Activated CD4-positive, alpha-beta T cell treated with anti-CD3 and anti-CD28 coated beads, Interleukin-2, amount 10 ng/mL, durations not matched to agents 24 days and 14 days (primary cell): ENCODE data around the gene KCNK6. TPM values are rescaled to one million over a fixed set of nuclear protein-coding genes. Genes with fewer than 3 reads are reported as not detected.

Experiments used
- DNase-seq: peaks from one replicate; pipeline ENCODE4 v3.0.0; 2022
- H3K27ac Mint-ChIP-seq: one replicate; pipeline ENCODE4 v1.8.0; 2022; ENCODE audit warnings: mild to moderate bottlenecking, mixed read lengths
- H3K27me3 Mint-ChIP-seq: one replicate; pipeline ENCODE4 v1.8.0; 2022; ENCODE audit warnings: mixed read lengths
- H3K36me3 Mint-ChIP-seq: one replicate; pipeline ENCODE4 v1.8.0; 2022; ENCODE audit warnings: low read depth, mild to moderate bottlenecking, mixed read lengths
- H3K4me1 Mint-ChIP-seq: one replicate; pipeline ENCODE4 v1.8.0; 2021; ENCODE audit warnings: mixed read lengths
- H3K4me3 Mint-ChIP-seq: one replicate; pipeline ENCODE4 v1.8.0; 2022; ENCODE audit warnings: mild to moderate bottlenecking, moderate library complexity, mixed read lengths
- H3K9me3 Mint-ChIP-seq: one replicate; pipeline ENCODE4 v1.8.0; 2021; ENCODE audit warnings: mixed read lengths
- intact Hi-C: fragments of 100-400 bp; cut with micrococcal nuclease; formaldehyde crosslinking; loops from one replicate; pipeline ENCODE4 v1.15.1; 2023
- total RNA-seq: library from RNA; stranded (reverse); gene quantifications from 2 replicates; pipeline ENCODE4 v1.2.3, GENCODE V29; 2022

Gene KCNK6
- total RNA-seq, 1 donor from 2014 or later = 18.7 TPM

GRCh38 chr19:38307076-38307475, 12.6 kb upstream of the KCNK6 start:
- intact Hi-C loops = no loop called here
- H3K27me3 Mint-ChIP-seq = no peaks in the 10 kb centered on the region
- H3K9me3 Mint-ChIP-seq = peaks cover 8% of the 10 kb centered on the region
- peaks cover 3% of the 10 kb centered on the region for H3K4me1 Mint-ChIP-seq
- no peak overlapping the region for H3K4me3 Mint-ChIP-seq
- H3K36me3 Mint-ChIP-seq = peaks cover 24% of the 10 kb centered on the region
- no peak overlapping the region for H3K27ac Mint-ChIP-seq
- no peak for DNase-seq

GRCh38 chr19:38307597-38307996, 12.0 kb upstream of the KCNK6 start:
- peaks cover 7% of the 10 kb centered on the region for H3K4me1 Mint-ChIP-seq
- intact Hi-C loops = no loop called here
- peaks cover 25% of the 10 kb centered on the region for H3K36me3 Mint-ChIP-seq
- no peak for DNase-seq
- no peak overlapping the region for H3K27ac Mint-ChIP-seq
- peaks cover 8% of the 10 kb centered on the region for H3K9me3 Mint-ChIP-seq
- no peaks in the 10 kb centered on the region for H3K27me3 Mint-ChIP-seq
- no peak overlapping the region for H3K4me3 Mint-ChIP-seq

GRCh38 chr19:38308006-38308766, 11.5 kb upstream of the KCNK6 start:
- Mint-ChIP-seq H3K27me3 (no peaks in the 10 kb centered on the region), H3K36me3 (peaks cover 25% of the 10 kb centered on the region), H3K9me3 (peaks cover 8% of the 10 kb centered on the region), H3K4me3 (no peak overlapping the region), H3K4me1 (peaks cover 10% of the 10 kb centered on the region), H3K27ac (no peak overlapping the region)
- intact Hi-C loops = no loop called here
- DNase-seq = no peak

- Mint-ChIP-seq H3K4me1 (peaks cover 15% of the 10 kb centered on the region), H3K36me3 (peaks cover 30% of the 10 kb centered on the region), H3K9me3 (peaks cover 8% of the 10 kb centered on the region), H3K27me3 (no peaks in the 10 kb centered on the region), H3K4me3 (no peak overlapping the region), H3K27ac (no peak overlapping the region)
- no peak for DNase-seq
- intact Hi-C loops = no loop called here
Measured at GRCh38 chr19:38308926-38309614, 10.6 kb upstream of the KCNK6 start.

- DNase-seq = no peak
- intact Hi-C loops = no loop called here
- Mint-ChIP-seq H3K9me3 (peaks cover 8% of the 10 kb centered on the region), H3K27me3 (no peaks in the 10 kb centered on the region), H3K4me3 (no peak overlapping the region), H3K27ac (no peak overlapping the region), H3K36me3 (peaks cover 29% of the 10 kb centered on the region), H3K4me1 (peaks cover 17% of the 10 kb centered on the region)
Measured at GRCh38 chr19:38309615-38310278, 9.9 kb upstream of the KCNK6 start.

- intact Hi-C loops = no loop called here
- Mint-ChIP-seq H3K36me3 (peaks cover 30% of the 10 kb centered on the region), H3K27me3 (no peaks in the 10 kb centered on the region), H3K27ac (no peak overlapping the region), H3K9me3 (peaks cover 8% of the 10 kb centered on the region), H3K4me3 (no peak overlapping the region), H3K4me1 (peaks cover 18% of the 10 kb centered on the region)
- no peak for DNase-seq
Measured at GRCh38 chr19:38310279-38310670, 9.4 kb upstream of the KCNK6 start.

GRCh38 chr19:38310986-38311385, 8.7 kb upstream of the KCNK6 start:
- H3K4me3 Mint-ChIP-seq = no peak overlapping the region
- DNase-seq = no peak
- H3K4me1 Mint-ChIP-seq = peaks cover 18% of the 10 kb centered on the region
- no peaks in the 10 kb centered on the region for H3K27me3 Mint-ChIP-seq
- peak overlapping the region; percentile 5 for H3K27ac Mint-ChIP-seq
- H3K9me3 Mint-ChIP-seq = peaks cover 8% of the 10 kb centered on the region
- peaks cover 30% of the 10 kb centered on the region for H3K36me3 Mint-ChIP-seq
- intact Hi-C loops = no loop called here

GRCh38 chr19:38315657-38316476, 3.8 kb upstream of the KCNK6 start, which contains the start of gene YIF1B:
YIF1B (minus strand) TSS chr19:38315947; CDS start chr19:38315917, 30 bp downstream.
- no peaks in the 10 kb centered on the region for H3K9me3 Mint-ChIP-seq
- H3K36me3 Mint-ChIP-seq = peaks cover 10% of the 10 kb centered on the region
- H3K27me3 Mint-ChIP-seq = no peaks in the 10 kb centered on the region
- H3K4me1 Mint-ChIP-seq = peaks cover 47% of the 10 kb centered on the region
- H3K4me3 Mint-ChIP-seq = peak within 1 kb of the TSS; percentile 89
- intact Hi-C loops = loop anchor here (1.0 to 5.0 kb wide), 6 partner anchors 20 to 409 kb away; partner anchors contain the start of genes PSMD8, SIPA1L3 and SPINT2
- H3K27ac Mint-ChIP-seq = peak within 1 kb of the TSS; percentile 94
- peak; percentile 98 for DNase-seq

GRCh38 chr19:38316477-38317067, 3.1 kb upstream of the KCNK6 start:
- peaks cover 8% of the 10 kb centered on the region for H3K36me3 Mint-ChIP-seq
- H3K27me3 Mint-ChIP-seq = no peaks in the 10 kb centered on the region
- H3K4me1 Mint-ChIP-seq = peaks cover 53% of the 10 kb centered on the region
- peak overlapping the region; percentile 91 for H3K27ac Mint-ChIP-seq
- no peak for DNase-seq
- peak overlapping the region; percentile 89 for H3K4me3 Mint-ChIP-seq
- H3K9me3 Mint-ChIP-seq = no peaks in the 10 kb centered on the region
- intact Hi-C loops = loop anchor here (1.0 to 5.0 kb wide), 6 partner anchors 20 to 409 kb away; partner anchors contain the start of genes PSMD8, SIPA1L3 and SPINT2

GRCh38 chr19:38317104-38317612, 2.5 kb upstream of the KCNK6 start:
- H3K9me3 Mint-ChIP-seq = no peaks in the 10 kb centered on the region
- H3K27ac Mint-ChIP-seq = peak overlapping the region; percentile 91
- H3K36me3 Mint-ChIP-seq = peaks cover 10% of the 10 kb centered on the region
- peak overlapping the region; percentile 89 for H3K4me3 Mint-ChIP-seq
- peaks cover 58% of the 10 kb centered on the region for H3K4me1 Mint-ChIP-seq
- intact Hi-C loops = loop anchor here (2.0 to 5.0 kb wide), 2 partner anchors 52 to 75 kb away; partner anchors contain the start of gene SPINT2
- peak; percentile 85 for DNase-seq
- H3K27me3 Mint-ChIP-seq = no peaks in the 10 kb centered on the region

GRCh38 chr19:38318660-38319059, 985 bp upstream of the KCNK6 start:
- H3K36me3 Mint-ChIP-seq = peaks cover 11% of the 10 kb centered on the region
- peaks cover 51% of the 10 kb centered on the region for H3K4me1 Mint-ChIP-seq
- intact Hi-C loops = loop anchor here (5.0 kb wide), 1 partner anchor 76 kb away; no protein-coding TSS in a partner anchor

GRCh38 chr19:38320969-38321339, 1.3 kb downstream of the KCNK6 start:
- no peak for DNase-seq
- no peaks in the 10 kb centered on the region for H3K9me3 Mint-ChIP-seq
- peak overlapping the region; percentile 89 for H3K4me3 Mint-ChIP-seq
- H3K27me3 Mint-ChIP-seq = no peaks in the 10 kb centered on the region
- peaks cover 45% of the 10 kb centered on the region for H3K4me1 Mint-ChIP-seq
- H3K36me3 Mint-ChIP-seq = peaks cover 18% of the 10 kb centered on the region
- intact Hi-C loops = no loop called here
- peak overlapping the region; percentile 71 for H3K27ac Mint-ChIP-seq

More at GRCh38 chr19:38318660-38319059, 985 bp upstream of the KCNK6 start:
- no peak for DNase-seq
- Mint-ChIP-seq H3K9me3 (no peaks in the 10 kb centered on the region), H3K4me3 (peak overlapping the region; percentile 89), H3K27ac (no peak overlapping the region), H3K27me3 (no peaks in the 10 kb centered on the region)
